NB4 (cell line): ENCODE data around the gene CCL8.
"Not testable (repeated sequence)": the region's sequence is repeated elsewhere in the genome, so short reads cannot be mapped to it uniquely, and the experiment has no call there.

Experiments
- POLR2A ChIP-seq: IDR thresholded peaks from 2 replicates; pipeline ENCODE4 v1.6.1; 2011; ENCODE audit warnings: mild to moderate bottlenecking; ENCODE audit not compliant: insufficient read length; ENCODE audit errors: extremely low read depth
- TF ChIP-seq, protein P1 (sequence below): IDR thresholded peaks from one replicate; pipeline ENCODE4 v1.5.1; 2012; ENCODE audit warnings: low read depth, low read length

DNA sequence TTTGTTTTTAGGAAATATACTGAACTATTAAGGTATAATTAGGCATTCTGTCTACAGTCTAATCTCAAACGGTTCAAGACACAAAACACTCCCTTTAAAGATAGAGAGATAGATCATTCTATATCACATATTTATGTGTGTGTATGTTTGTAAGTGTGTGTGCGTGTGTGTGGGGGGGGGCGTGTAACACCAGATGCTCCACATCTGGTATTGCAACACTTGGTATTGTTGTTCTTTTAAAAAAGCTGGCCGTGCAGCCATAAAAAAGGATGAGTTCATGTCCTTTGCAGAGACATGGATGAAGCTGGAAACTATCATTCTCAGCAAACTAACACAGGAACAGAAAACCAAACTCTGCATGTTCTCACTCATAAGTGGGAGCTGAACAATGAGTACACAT, 8.3 kb downstream of the CCL8 start:
- TF ChIP-seq, protein P1, sequence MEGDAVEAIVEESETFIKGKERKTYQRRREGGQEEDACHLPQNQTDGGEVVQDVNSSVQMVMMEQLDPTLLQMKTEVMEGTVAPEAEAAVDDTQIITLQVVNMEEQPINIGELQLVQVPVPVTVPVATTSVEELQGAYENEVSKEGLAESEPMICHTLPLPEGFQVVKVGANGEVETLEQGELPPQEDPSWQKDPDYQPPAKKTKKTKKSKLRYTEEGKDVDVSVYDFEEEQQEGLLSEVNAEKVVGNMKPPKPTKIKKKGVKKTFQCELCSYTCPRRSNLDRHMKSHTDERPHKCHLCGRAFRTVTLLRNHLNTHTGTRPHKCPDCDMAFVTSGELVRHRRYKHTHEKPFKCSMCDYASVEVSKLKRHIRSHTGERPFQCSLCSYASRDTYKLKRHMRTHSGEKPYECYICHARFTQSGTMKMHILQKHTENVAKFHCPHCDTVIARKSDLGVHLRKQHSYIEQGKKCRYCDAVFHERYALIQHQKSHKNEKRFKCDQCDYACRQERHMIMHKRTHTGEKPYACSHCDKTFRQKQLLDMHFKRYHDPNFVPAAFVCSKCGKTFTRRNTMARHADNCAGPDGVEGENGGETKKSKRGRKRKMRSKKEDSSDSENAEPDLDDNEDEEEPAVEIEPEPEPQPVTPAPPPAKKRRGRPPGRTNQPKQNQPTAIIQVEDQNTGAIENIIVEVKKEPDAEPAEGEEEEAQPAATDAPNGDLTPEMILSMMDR: not testable (repeated sequence)
- not testable (repeated sequence) for TF ChIP-seq POLR2A
